Measurements from ENCODE around the gene CKB.

The CKB gene

GRCh38 chr14:103510724-103511693 is 11.6 kb downstream of the CKB start:
- no peak for DNase-seq (ENCODE audit: low spot score)

DNA sequence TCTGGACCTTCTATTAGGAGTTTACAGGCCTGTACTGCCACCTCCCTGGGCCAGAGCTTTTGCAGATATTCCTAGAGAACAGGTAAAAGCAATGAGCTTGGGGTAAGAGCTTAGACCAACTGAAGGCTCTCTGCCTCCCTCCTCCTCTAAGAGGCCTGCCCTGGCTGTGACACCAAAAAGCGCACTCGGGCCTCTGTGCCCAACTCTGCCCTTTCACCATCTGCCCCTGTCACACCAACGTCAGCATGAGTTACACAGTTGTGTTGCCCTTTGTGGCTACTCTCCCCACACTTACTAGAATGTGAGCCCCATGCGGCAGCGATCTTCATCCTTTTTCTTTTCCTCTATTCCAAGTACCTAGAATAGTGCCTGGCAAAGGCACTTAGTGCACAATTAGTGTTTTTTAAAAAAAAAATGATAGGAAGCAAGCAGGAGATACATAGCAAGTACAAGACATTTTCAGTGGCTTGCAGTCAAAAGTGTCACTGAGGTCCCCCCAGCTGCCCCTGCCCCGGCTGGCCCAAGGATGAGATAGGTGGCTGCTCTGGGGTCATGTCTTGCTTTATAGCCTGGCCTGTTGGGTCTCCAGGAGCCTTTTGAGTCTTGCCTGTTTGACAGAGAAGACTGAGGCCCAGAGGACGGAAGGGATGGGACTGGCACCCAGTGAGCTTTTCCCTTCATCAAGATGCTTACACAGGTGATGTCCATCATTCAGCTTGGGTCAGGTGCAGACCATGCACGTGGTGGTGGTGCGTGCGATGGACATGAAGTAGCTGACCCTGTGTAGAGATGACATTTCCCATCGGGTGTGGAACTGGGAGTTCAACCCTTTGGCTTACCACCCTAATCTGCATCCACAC is 12.5 kb downstream of the CKB start:
- no peak for DNase-seq (ENCODE audit: low spot score)

DNA sequence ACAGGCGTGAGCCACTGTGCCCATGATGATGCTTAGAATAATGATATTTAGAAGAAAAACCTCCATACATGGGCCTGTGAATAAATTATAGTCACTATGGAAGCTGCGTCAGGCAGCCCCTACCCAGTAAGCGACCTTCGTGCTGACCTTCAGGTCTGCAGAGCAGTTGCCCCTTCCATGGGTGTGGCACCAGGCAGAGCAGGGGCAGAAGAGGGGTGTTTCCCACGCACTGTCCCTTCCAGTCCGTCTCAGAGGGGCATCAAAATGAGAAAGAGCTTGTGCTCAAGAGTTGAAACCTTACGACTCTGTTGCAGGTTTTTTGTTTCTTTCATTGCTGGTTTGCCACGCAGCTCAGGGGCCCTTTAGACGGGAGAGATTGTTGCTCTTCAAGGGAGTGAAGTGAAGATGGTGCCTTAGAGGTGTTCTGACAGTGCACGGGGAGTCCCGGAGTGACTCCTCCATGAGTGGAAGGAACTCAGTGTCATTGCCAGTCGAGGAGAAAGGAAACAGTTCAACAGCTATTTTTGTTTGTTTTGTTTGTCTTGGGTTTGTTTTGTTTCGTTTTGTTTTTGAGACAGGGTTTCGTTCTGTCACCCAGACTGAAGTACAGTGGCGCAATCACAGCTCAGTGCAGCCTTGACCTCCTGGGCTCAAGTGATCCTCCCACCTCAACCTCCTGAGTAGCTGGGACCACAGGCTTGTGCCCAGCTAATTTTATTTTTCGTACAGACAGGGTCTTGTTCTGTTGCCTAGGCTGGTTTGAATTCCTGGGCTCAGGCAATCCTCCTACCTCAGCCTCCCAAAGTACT is 13.9 kb downstream of the CKB start:
- no peak for DNase-seq (ENCODE audit: low spot score)

GRCh38 chr14:103507751-103508150 is 14.9 kb downstream of the CKB start:
- no peak for DNase-seq (ENCODE audit: low spot score)

- DNase-seq (ENCODE audit: low spot score): no peak
These were observed 17.6 kb downstream of the CKB start for GRCh38 chr14:103504991-103505565.

GRCh38 chr14:103503296-103503695 is 19.3 kb downstream of the CKB start:
- no peak for DNase-seq (ENCODE audit: low spot score)

- no peak for DNase-seq (ENCODE audit: low spot score)
These were observed 19.8 kb downstream of the CKB start for GRCh38 chr14:103502877-103503276.

DNA sequence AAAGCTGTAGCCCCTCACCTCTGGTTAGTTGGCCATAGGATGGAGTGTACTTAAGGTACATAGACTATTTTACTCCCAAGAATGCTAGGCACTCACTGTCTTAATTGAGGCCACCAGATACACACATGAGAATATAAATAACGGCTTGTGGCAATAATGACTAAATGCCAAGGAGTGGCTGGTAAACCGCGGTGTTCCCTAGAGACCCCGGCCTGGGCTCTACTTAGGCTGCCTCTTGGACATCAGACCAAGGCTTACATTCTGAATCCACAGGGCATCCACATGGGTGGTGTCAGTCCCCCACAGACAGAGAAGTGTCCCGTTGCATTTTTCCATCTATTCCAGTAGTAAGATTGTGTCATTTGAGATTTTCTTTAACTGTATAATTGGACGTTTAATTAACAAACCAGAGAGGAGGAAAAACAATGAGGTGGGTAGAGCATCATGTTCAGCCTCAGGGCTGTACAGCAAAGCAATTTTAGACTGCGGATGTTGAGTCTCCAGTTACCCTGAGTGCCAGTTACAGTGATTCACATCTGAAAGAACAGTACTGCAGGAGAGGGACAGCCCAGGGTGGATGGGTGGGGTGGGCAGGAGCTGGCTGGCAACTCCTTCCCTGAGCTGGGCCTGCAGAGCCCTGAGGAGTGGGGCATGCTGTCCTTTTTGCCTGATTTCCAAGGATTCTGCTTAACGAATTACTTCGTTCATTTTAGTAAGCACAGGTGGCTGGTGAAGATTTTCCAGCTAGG is 20.5 kb downstream of the CKB start:
- DNase-seq (ENCODE audit: low spot score): no peak

DNA sequence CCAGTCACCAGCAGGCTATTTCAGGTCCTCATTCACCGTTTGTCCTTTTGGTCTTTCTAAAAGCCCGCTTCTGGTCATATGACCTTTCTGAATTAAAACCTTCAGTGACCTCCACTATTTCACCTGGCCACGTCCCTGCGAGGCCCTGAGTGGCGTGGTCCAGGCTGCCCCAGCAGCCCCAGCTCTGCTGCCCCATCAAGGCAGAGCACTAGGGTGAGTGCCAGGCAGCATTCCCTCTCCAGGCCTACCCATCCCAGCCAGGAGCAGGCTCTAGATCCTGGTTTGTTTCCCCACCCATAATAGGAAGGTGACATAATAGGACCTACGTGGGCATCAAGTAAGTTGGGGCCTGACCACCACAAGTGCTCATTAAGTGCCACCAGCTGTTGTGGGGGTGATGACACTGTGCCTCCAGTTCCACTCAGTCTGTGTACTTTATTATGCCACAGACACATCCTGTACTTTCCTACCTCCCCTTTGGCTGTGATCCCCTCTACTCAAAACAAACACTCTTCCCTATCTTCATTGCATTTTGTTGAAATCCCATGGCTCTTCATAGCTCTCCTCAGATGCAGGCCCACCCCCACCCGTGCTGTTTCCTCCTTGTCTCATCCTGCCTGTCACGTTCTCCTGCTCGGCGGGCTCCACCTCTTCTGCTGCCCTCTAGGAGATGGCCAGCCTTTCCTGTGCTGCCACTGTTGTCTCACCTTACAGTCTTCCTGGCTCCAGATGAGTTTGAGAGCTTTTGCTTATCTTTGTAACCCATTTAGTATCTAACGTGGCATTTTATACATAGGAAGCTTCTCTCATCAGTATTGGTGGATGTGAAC is 21.4 kb downstream of the CKB start:
- no peak for DNase-seq (ENCODE audit: low spot score)

GRCh38 chr14:103500148-103500990 is 22.3 kb downstream of the CKB start:
- peak; percentile 75 for DNase-seq (ENCODE audit: low spot score)

- DNase-seq (ENCODE audit: low spot score): no peak
These were observed 22.9 kb downstream of the CKB start for GRCh38 chr14:103499709-103500108.

- no peak for DNase-seq (ENCODE audit: low spot score)
These were observed 25.9 kb downstream of the CKB start for GRCh38 chr14:103496776-103497175.

GRCh38 chr14:103495854-103496253 is 26.8 kb downstream of the CKB start:
- no peak for DNase-seq (ENCODE audit: low spot score)

GRCh38 chr14:103492156-103492925 is 30.3 kb downstream of the CKB start:
- no peak for DNase-seq (ENCODE audit: low spot score)

- DNase-seq (ENCODE audit: low spot score): no peak
These were observed 30.9 kb downstream of the CKB start for GRCh38 chr14:103491691-103492090.

DNA sequence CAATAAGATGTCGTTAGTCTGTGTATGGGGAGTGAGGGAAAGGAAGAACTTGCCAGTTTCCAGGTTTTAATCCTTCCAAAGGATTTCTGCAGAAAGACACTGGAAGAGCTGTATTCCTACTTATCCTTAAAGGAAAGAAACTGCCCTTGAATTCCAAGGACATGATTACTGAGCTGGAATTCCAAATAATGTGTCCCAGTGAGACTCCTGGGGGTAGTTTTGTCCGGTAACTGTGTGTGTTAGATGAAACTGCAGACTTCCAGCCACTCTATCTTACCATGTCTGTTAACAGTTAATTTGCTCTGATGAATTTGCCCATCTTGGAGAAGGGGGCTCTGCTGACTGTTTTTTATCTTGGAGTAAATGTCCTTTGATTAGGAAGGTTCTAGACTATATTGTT is 33.0 kb downstream of the CKB start:
- DNase-seq (ENCODE audit: low spot score): no peak

- no peak for DNase-seq (ENCODE audit: low spot score)
These were observed 33.7 kb downstream of the CKB start for GRCh38 chr14:103488960-103489359.

DNA sequence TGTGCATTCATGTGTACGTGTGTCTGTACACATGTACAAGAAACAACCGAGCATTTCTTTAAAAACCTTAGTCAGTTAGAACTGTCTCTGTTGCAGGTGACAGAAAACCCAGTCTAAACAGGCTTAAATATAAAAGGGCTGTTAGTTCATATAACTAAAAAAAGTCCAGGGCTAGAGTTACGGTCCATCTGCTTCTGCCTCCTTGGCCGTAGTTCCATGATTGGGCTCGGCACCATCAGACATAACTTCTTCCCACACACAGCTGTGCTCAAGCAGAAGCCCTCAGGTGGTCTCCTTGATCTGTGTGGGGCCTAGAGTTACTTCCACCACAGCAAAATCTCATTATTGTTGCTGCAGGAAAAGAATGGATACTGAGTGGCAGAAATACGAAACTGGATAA is 34.6 kb downstream of the CKB start:
- DNase-seq (ENCODE audit: low spot score): no peak
